Parathyroid adenoma (tissue), 2 donors: ENCODE data around the gene METTL16.
"Not testable (repeated sequence)": the region's sequence is repeated elsewhere in the genome, so short reads cannot be mapped to it uniquely, and the experiment has no call there.

Experiments
- H2AFZ ChIP-seq: fragments of 300-600 bp; sonication (generic); one replicate; pipeline ENCODE4 v1.7.0; 2017; ENCODE audit warnings: antibody characterized with exemption, mild to moderate bottlenecking
- H3K27ac ChIP-seq: fragments of 300-600 bp; sonication (generic); one replicate; pipeline ENCODE4 v1.7.0; 2017
- H3K27me3 ChIP-seq: fragments of 300-600 bp; sonication (generic); one replicate; pipeline ENCODE4 v1.7.0; 2017; ENCODE audit warnings: low read length; ENCODE audit not compliant: control insufficient read depth, insufficient read depth
- H3K36me3 ChIP-seq: fragments of 300-600 bp; sonication (generic); one replicate; pipeline ENCODE4 v1.7.0; 2017; ENCODE audit warnings: low read length; ENCODE audit not compliant: control insufficient read depth, insufficient read depth
- H3K4me1 ChIP-seq: fragments of 300-600 bp; sonication (generic); one replicate; pipeline ENCODE4 v1.7.0; 2017; ENCODE audit warnings: control low read depth
- H3K4me2 ChIP-seq: fragments of 300-600 bp; sonication (generic); one replicate; pipeline ENCODE4 v1.7.0; 2017; ENCODE audit warnings: low read length
- H3K4me3 ChIP-seq: fragments of 300-600 bp; sonication (generic); one replicate; pipeline ENCODE4 v1.7.0; 2017; ENCODE audit warnings: low read depth, low read length
- H3K79me2 ChIP-seq: fragments of 300-600 bp; sonication (generic); one replicate; pipeline ENCODE4 v1.7.0; 2017; ENCODE audit warnings: control low read depth
- H3K9ac ChIP-seq: fragments of 300-600 bp; sonication (generic); one replicate; pipeline ENCODE4 v1.7.0; 2017; ENCODE audit warnings: mild to moderate bottlenecking
- H3K9me3 ChIP-seq: fragments of 300-600 bp; sonication (generic); one replicate; pipeline ENCODE4 v1.7.0; 2017; ENCODE audit warnings: low read length; ENCODE audit not compliant: control insufficient read depth
- TF ChIP-seq, protein P1 (sequence below): fragments of 300-600 bp; sonication (generic); IDR thresholded peaks from one replicate; pipeline ENCODE4 v1.7.0; 2017; ENCODE audit warnings: antibody characterized with exemption, mild to moderate bottlenecking
- donor health status: primary hyperparathyroidism.

Gene METTL16

DNA sequence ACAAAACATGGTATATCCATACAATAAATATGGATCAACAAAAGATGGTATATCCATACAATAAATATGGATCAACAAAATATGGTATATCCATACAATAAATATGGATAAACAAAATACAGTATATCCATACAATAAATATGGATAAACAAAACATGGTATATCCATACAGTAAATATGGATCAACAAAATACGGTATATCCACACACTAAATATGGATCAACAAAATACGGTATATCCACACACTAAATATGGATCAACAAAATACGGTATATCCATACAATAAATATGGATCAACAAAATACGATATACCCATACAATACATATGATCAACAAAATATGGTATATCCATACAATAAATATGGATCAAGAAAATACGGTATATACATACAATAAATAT, 8.1 kb downstream of the METTL16 start:
- Histone ChIP-seq H3K4me3 (no peak overlapping the region), H3K4me2 (no peak overlapping the region), H3K9me3 (no peaks in the 10 kb centered on the region), H2AFZ (no peak overlapping the region), H3K27me3 (no peaks in the 10 kb centered on the region), H3K79me2 (peaks cover 36% of the 10 kb centered on the region), H3K27ac (no peak overlapping the region), H3K36me3 (no peaks in the 10 kb centered on the region), H3K4me1 (no peaks in the 10 kb centered on the region), H3K9ac (no peak overlapping the region)
- TF ChIP-seq, protein P1, sequence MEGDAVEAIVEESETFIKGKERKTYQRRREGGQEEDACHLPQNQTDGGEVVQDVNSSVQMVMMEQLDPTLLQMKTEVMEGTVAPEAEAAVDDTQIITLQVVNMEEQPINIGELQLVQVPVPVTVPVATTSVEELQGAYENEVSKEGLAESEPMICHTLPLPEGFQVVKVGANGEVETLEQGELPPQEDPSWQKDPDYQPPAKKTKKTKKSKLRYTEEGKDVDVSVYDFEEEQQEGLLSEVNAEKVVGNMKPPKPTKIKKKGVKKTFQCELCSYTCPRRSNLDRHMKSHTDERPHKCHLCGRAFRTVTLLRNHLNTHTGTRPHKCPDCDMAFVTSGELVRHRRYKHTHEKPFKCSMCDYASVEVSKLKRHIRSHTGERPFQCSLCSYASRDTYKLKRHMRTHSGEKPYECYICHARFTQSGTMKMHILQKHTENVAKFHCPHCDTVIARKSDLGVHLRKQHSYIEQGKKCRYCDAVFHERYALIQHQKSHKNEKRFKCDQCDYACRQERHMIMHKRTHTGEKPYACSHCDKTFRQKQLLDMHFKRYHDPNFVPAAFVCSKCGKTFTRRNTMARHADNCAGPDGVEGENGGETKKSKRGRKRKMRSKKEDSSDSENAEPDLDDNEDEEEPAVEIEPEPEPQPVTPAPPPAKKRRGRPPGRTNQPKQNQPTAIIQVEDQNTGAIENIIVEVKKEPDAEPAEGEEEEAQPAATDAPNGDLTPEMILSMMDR, result no peak

DNA sequence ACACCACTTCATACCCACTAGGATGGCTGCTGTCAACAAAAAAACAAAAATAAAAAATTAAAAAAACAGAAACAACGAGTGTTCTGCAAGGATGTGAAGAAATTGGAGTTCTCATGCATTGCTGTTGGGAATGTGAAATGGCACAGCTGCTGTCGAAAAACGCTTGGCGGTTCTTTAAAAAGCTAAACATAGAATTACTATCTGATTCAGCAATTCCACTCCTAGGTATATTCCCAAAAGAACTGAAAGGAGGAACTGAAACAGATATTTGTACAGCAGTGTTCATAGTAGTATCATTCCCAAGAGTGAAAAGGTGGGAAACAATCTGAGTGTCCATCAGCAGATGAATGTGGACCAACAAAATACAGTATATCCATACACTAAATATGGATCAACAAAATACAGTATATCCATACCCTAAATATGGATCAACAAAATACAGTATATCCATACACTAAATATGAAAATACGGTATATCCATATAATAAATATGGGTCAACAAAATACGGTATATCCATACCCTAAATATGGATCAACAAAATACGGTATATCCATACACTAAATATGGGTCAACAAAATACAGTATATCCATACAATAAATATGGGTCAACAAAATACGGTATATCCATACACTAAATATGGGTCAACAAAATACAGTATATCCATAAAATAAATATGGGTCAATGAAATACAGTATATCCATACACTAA, 8.7 kb downstream of the METTL16 start:
- Histone ChIP-seq H3K4me2 (no peak overlapping the region), H3K4me1 (no peaks in the 10 kb centered on the region)

DNA sequence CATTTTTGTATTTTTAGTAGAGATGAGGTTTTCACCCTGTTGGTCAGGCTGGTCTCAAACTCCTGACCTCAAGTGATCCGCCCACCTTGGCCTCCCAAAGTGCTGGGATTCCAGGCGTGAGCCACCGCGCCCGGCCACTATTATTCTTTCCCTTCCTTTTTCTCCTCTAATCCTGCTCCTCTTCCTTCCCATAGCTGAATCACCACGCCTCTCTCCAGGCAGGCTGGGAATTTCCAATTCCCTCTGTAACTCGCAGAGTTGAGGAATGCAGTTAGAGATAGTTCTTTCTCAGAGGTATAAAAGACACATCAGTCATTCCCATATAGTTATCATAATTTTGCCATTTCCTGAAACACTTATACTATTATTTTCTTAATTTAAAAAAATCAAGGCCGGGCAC, 11.2 kb downstream of the METTL16 start:
- Histone ChIP-seq H3K36me3 (no peaks in the 10 kb centered on the region), H2AFZ (no peak overlapping the region), H3K27me3 (no peaks in the 10 kb centered on the region), H3K27ac (no peak overlapping the region), H3K4me1 (no peaks in the 10 kb centered on the region), H3K9ac (no peak overlapping the region), H3K4me3 (no peak overlapping the region), H3K4me2 (no peak overlapping the region), H3K79me2 (peaks cover 34% of the 10 kb centered on the region), H3K9me3 (no peaks in the 10 kb centered on the region)
- TF ChIP-seq, protein P1, result no peak

More for the DNA sequence above, 8.7 kb downstream of the METTL16 start:
- Histone ChIP-seq H3K36me3 (no peaks in the 10 kb centered on the region), H3K27me3 (no peaks in the 10 kb centered on the region), H2AFZ (no peak overlapping the region), H3K9me3 (no peaks in the 10 kb centered on the region), H3K27ac (no peak overlapping the region), H3K79me2 (peaks cover 31% of the 10 kb centered on the region), H3K4me3 (no peak overlapping the region), H3K9ac (no peak overlapping the region)
- TF ChIP-seq, protein P1, result no peak

DNA sequence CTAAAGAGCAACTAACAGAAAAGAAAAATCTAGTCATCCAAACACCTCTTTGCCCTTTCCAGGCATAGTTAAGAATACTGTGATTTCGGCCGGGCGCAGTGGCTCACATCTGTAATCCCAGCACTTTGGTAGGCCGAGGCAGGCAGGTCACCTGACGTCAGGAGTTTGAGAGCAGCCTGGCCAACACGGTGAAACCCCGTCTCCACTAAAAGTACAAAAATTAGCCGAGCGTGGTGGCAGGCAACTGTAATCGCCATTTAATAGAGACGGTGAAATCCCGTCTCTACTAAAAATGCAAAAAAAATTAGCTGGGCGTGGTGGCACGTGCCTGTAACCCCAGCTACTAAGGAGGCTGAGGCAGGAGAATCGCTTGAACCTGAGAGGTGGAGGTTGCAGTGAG, 22.4 kb downstream of the METTL16 start:
- H3K9ac ChIP-seq, H3K4me2 ChIP-seq, H3K27me3 ChIP-seq, H2AFZ ChIP-seq, H3K4me1 ChIP-seq, H3K27ac ChIP-seq, H3K36me3 ChIP-seq, H3K4me3 ChIP-seq, H3K9me3 ChIP-seq: not testable (repeated sequence)
- H3K79me2 ChIP-seq, result peaks cover 41% of the 10 kb centered on the region

DNA sequence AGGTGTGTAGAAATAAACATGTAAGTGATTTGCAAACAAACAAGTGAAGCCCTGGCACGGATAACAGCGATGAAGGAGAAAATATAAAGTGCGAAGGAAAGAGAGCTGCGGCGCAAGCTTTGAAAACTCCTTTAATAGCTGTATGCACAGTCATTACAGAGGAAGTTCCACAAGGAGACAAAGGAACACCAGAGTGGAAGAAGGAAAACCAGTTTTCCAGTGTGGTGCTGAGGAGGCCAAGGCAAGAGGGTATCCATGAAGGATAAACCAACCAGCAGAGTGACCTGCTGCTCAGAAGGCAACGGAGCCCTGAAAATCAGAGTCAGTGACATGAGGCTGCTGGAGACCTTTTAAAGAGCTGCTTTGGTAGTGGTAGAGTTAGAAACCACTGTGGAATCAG, 24.4 kb downstream of the METTL16 start:
- H3K4me3 ChIP-seq, result no peak overlapping the region
- no peaks in the 10 kb centered on the region for H3K9me3 ChIP-seq
- no peak overlapping the region for H3K4me2 ChIP-seq
- peaks cover 41% of the 10 kb centered on the region for H3K79me2 ChIP-seq
- H3K36me3 ChIP-seq, result no peaks in the 10 kb centered on the region
- no peak overlapping the region for H2AFZ ChIP-seq
- H3K9ac ChIP-seq, result no peak overlapping the region
- no peak overlapping the region for H3K27ac ChIP-seq
- no peaks in the 10 kb centered on the region for H3K4me1 ChIP-seq
- TF ChIP-seq, protein P1, result no peak
- no peaks in the 10 kb centered on the region for H3K27me3 ChIP-seq

DNA sequence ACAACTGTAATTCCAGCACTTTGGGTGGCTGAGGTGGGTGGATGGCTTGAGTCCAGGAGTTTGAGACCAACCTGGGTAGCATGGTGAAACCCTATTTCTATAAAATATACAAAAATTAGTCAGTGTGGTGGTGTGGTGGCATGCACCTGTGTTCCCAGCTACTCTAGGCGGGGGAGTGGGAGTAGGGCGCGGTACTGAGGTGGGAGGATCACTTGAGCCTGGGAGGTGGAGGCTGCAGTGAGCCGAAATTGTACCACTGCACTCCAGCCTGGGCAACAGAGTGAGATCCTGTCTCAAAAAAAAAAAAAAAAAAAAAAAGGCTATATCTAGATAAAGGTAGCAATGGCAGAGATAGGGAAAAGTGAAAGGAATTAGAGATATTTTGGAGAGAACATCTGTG, 25.0 kb downstream of the METTL16 start:
- not testable (repeated sequence) for H3K4me1 ChIP-seq, H3K9me3 ChIP-seq, H3K27me3 ChIP-seq, H3K4me2 ChIP-seq, H2AFZ ChIP-seq, H3K36me3 ChIP-seq, H3K27ac ChIP-seq, H3K4me3 ChIP-seq, H3K9ac ChIP-seq
- H3K79me2 ChIP-seq, result peaks cover 42% of the 10 kb centered on the region
